Loucy (cell line): Measurements from ENCODE around the gene MISFA.

Experiments used
- CTCF ChIP-seq: fragments of 200-600 bp; sonication (generic); conservative IDR thresholded peaks from 2 replicates; pipeline ENCODE4 v1.5.1; 2014; ENCODE audit warnings: mild to moderate bottlenecking, antibody characterized with exemption, low read length
- EZH2phosphoT487 ChIP-seq: fragments of 200-600 bp; IDR thresholded peaks from 2 replicates; pipeline ENCODE4 v1.6.1; 2018; ENCODE audit warnings: antibody characterized with exemption, mild to moderate bottlenecking, moderate library complexity, borderline replicate concordance

DNA sequence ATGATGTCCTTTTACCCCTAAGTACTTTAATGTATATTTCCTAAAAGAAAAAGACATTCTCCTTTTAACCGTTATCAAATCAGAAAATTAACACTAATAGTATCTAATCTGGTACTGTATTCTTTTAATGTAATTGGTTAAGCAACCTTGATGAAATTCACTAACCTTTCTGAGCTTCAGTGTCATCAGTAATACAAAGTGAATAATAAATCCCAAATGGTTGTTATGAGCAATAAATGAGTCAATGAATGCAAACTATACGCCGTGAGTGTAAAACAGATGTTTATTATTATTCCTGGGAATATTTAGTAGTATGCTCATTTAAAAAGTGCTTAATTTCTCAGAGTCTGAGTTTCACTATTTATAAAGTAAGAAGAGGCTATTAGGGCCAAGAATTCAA, 32.5 kb upstream of the MISFA start:
- no peak for TF ChIP-seq CTCF
- TF ChIP-seq EZH2phosphoT487: no peak
